ENCODE results near the gene CELSR1.

CELSR1 gene

GRCh38 chr22:46467006-46467405 is 70.4 kb downstream of the CELSR1 start:
- no peak for ATAC-seq

GRCh38 chr22:46466255-46466676 is 71.2 kb downstream of the CELSR1 start:
- TF ChIP-seq CREB5 (CRISPR knock-in tag; IDR thresholded peaks at IDR 0.05; ENCODE audit: low read depth): no peak
- no peak for TF ChIP-seq ZFP30 (CRISPR knock-in tag; IDR thresholded peaks at IDR 0.05)
- TF ChIP-seq ZNF8 (CRISPR knock-in tag; IDR thresholded peaks at IDR 0.05): no peak
- TF ChIP-seq OSR1 (CRISPR knock-in tag; IDR thresholded peaks at IDR 0.05): no peak
- no peak for TF ChIP-seq ZFP3 (CRISPR knock-in tag; IDR thresholded peaks at IDR 0.05)
- no peak for TF ChIP-seq TOX (CRISPR knock-in tag; IDR thresholded peaks at IDR 0.05; ENCODE audit: borderline replicate concordance)
- no peak for TF ChIP-seq ARNTL (CRISPR knock-in tag; IDR thresholded peaks at IDR 0.05; ENCODE audit: borderline replicate concordance, low read depth)
- no peak for TF ChIP-seq GLIS3 (CRISPR knock-in tag; IDR thresholded peaks at IDR 0.05)
- no peak for TF ChIP-seq ISL1 (CRISPR knock-in tag; IDR thresholded peaks at IDR 0.05)
- no peak for ATAC-seq

More at GRCh38 chr22:46467006-46467405, 70.4 kb downstream of the CELSR1 start:
- TF ChIP-seq RARB (CRISPR knock-in tag; IDR thresholded peaks at IDR 0.05): no peak
- TF ChIP-seq CSDC2 (CRISPR knock-in tag; IDR thresholded peaks at IDR 0.05): no peak
- no peak for TF ChIP-seq BACH2 (CRISPR knock-in tag; IDR thresholded peaks at IDR 0.05; ENCODE audit: borderline replicate concordance)
- TF ChIP-seq ESRRG (CRISPR knock-in tag; IDR thresholded peaks at IDR 0.05): no peak
- no peak for TF ChIP-seq GLIS3 (CRISPR knock-in tag; IDR thresholded peaks at IDR 0.05)
- TF ChIP-seq ZNF565 (CRISPR knock-in tag; conservative IDR thresholded peaks at IDR 0.05; ENCODE audit: low read depth): no peak
- no peak for TF ChIP-seq PATZ1 (CRISPR knock-in tag; IDR thresholded peaks at IDR 0.05; ENCODE audit: borderline replicate concordance)
- TF ChIP-seq SNAI2 (CRISPR knock-in tag; IDR thresholded peaks at IDR 0.05): no peak
- TF ChIP-seq ZNF8 (CRISPR knock-in tag; IDR thresholded peaks at IDR 0.05): no peak
- no peak for TF ChIP-seq CREB5 (CRISPR knock-in tag; IDR thresholded peaks at IDR 0.05; ENCODE audit: low read depth)
- TF ChIP-seq ZFP3 (CRISPR knock-in tag; IDR thresholded peaks at IDR 0.05): no peak
- TF ChIP-seq ISL1 (CRISPR knock-in tag; IDR thresholded peaks at IDR 0.05): no peak
- no peak for TF ChIP-seq CSRNP3 (CRISPR knock-in tag; IDR thresholded peaks at IDR 0.05)
- TF ChIP-seq ZFP30 (CRISPR knock-in tag; IDR thresholded peaks at IDR 0.05): no peak
- TF ChIP-seq PPARA (CRISPR knock-in tag; IDR thresholded peaks at IDR 0.05; ENCODE audit: borderline replicate concordance): no peak
- TF ChIP-seq POU6F1 (CRISPR knock-in tag; IDR thresholded peaks at IDR 0.05; ENCODE audit: borderline replicate concordance, low read depth): no peak
- TF ChIP-seq ARNTL (CRISPR knock-in tag; IDR thresholded peaks at IDR 0.05; ENCODE audit: borderline replicate concordance, low read depth): no peak
- no peak for TF ChIP-seq TCF4 (CRISPR knock-in tag; IDR thresholded peaks at IDR 0.05; ENCODE audit: borderline replicate concordance)
- no peak for TF ChIP-seq OSR1 (CRISPR knock-in tag; IDR thresholded peaks at IDR 0.05)

- ATAC-seq: no peak
- no peak for TF ChIP-seq ARNTL (CRISPR knock-in tag; IDR thresholded peaks at IDR 0.05; ENCODE audit: borderline replicate concordance, low read depth)
- no peak for TF ChIP-seq ISL1 (CRISPR knock-in tag; IDR thresholded peaks at IDR 0.05)
- no peak for TF ChIP-seq CSRNP3 (CRISPR knock-in tag; IDR thresholded peaks at IDR 0.05)
- no peak for TF ChIP-seq TOX (CRISPR knock-in tag; IDR thresholded peaks at IDR 0.05; ENCODE audit: borderline replicate concordance)
- no peak for TF ChIP-seq OSR1 (CRISPR knock-in tag; IDR thresholded peaks at IDR 0.05)
- no peak for TF ChIP-seq ZFP30 (CRISPR knock-in tag; IDR thresholded peaks at IDR 0.05)
- no peak for TF ChIP-seq GLIS3 (CRISPR knock-in tag; IDR thresholded peaks at IDR 0.05)
- TF ChIP-seq BACH2 (CRISPR knock-in tag; IDR thresholded peaks at IDR 0.05; ENCODE audit: borderline replicate concordance): no peak
- no peak for TF ChIP-seq CREB5 (CRISPR knock-in tag; IDR thresholded peaks at IDR 0.05; ENCODE audit: low read depth)
- TF ChIP-seq PATZ1 (CRISPR knock-in tag; IDR thresholded peaks at IDR 0.05; ENCODE audit: borderline replicate concordance): no peak
- no peak for TF ChIP-seq ZFP3 (CRISPR knock-in tag; IDR thresholded peaks at IDR 0.05)
Measured at GRCh38 chr22:46465793-46466192, 71.6 kb downstream of the CELSR1 start.
